AG08396 (cell line): ENCODE results near the gene ANO1.
"Not testable (repeated sequence)": the region's sequence is repeated elsewhere in the genome, so short reads cannot be mapped to it uniquely, and the experiment has no call there.

Experiments used
- DNase-seq: peaks from one replicate; pipeline ENCODE4 v3.0.0; 2012; ENCODE audit warnings: low spot score, mixed read lengths

The ANO1 gene

GRCh38 chr11:70210051-70210501 lies 132.0 kb downstream of the ANO1 start:
- DNase-seq: no peak

GRCh38 chr11:70210530-70210929 lies 132.4 kb downstream of the ANO1 start:
- DNase-seq: no peak

- no peak for DNase-seq
Measured at GRCh38 chr11:70212227-70212811, 134.2 kb downstream of the ANO1 start.

GRCh38 chr11:70217388-70217787 lies 139.3 kb downstream of the ANO1 start:
- DNase-seq: not testable (repeated sequence)

- DNase-seq: not testable (repeated sequence)
Measured at GRCh38 chr11:70218076-70218475, 140.0 kb downstream of the ANO1 start.

GRCh38 chr11:70220136-70220535 lies 142.0 kb downstream of the ANO1 start:
- no peak for DNase-seq

GRCh38 chr11:70220920-70221319 lies 142.8 kb downstream of the ANO1 start:
- DNase-seq: no peak

- no peak for DNase-seq
Measured at GRCh38 chr11:70225681-70226177, 147.6 kb downstream of the ANO1 start.

- no peak for DNase-seq
Measured at GRCh38 chr11:70226183-70226582, 148.1 kb downstream of the ANO1 start.

- DNase-seq: no peak
Measured at GRCh38 chr11:70226967-70227366, 148.8 kb downstream of the ANO1 start.

- DNase-seq: no peak
Measured at GRCh38 chr11:70229737-70230136, 151.6 kb downstream of the ANO1 start.

GRCh38 chr11:70230151-70230839 lies 152.2 kb downstream of the ANO1 start:
- DNase-seq: no peak

GRCh38 chr11:70230840-70231710 lies 153.0 kb downstream of the ANO1 start:
- DNase-seq: no peak

GRCh38 chr11:70233034-70233433 lies 154.9 kb downstream of the ANO1 start:
- DNase-seq: no peak

GRCh38 chr11:70233511-70233934 lies 155.4 kb downstream of the ANO1 start:
- peak; percentile 52 for DNase-seq

GRCh38 chr11:70233962-70234361 lies 155.8 kb downstream of the ANO1 start:
- DNase-seq: no peak
